Fibroblast of upper back skin (primary cell): ENCODE data around the gene MLLT10.

Experiments used
- DNase-seq: peaks from one replicate; pipeline ENCODE4 v3.0.0-alpha.2; 2013

MLLT10 gene

GRCh38 chr10:21501731-21502347 lies 32.2 kb upstream of the MLLT10 start:
- DNase-seq: no peak

DNA sequence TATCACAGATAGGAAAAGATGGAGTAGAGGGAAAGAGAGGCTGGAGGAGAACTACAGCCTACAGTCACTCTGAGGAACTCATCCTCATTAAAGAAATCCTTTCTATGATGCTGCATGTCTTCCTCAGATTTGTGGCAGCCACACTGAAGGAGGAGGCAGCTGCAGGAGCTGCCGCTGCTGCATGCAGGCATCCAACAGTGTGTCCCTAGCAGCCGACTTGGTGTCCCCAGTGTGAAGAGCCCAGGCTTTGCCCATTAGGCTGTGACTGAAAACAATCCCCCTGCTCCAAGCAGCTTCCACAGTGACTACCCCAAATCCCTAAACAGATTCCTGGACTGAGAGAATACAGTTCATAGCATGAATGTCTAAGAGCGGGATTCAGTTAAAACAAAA lies 31.7 kb upstream of the MLLT10 start:
- DNase-seq: no peak

DNA sequence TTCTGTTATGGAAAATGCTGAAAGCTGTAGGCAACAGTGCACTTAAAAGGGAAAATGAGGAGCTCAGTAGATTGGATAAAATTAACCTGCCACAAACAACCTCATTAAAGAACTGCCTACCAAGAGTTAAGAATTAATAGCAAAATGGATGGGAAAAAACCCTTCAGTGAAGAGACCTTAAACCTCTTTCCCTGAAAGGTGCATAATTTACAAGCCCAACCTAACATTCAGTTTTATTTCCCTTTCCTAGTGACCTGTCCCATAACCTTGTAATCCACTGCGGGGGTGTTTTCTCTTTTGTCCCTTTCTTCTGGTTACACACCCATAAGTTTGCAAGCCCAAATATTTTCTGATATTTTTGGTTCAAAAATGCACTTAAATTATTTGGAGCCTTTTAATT lies 30.5 kb upstream of the MLLT10 start:
- DNase-seq: no peak

DNA sequence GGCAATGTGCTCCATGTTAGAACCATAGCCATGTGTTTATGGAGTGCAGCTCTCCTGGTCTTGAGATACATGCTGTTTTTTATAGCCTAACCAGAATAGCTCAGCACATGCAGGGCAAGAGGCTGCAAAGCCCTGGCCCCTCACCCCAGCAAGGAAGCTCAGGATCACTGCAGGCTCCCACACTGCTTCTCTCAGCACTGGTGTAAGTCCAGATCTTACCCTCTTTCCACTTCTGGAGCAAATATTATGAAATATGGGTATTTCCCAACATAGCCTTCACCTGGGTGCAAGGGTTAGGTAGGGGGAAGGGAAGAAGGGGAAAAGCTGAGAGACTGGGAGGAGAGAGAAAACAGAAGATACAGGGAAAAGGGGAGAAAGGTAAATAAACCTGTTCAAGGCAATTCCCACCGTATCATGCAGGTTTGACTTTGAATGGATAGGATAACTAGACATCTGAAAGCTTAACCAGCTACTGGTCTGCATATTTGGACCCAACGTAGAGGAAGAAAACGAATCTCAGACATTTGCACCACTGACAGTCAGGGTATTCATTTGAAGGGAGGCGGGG lies 28.2 kb upstream of the MLLT10 start:
- DNase-seq: no peak

- DNase-seq: no peak
Measured at GRCh38 chr10:21506351-21506750, 27.7 kb upstream of the MLLT10 start.

DNA sequence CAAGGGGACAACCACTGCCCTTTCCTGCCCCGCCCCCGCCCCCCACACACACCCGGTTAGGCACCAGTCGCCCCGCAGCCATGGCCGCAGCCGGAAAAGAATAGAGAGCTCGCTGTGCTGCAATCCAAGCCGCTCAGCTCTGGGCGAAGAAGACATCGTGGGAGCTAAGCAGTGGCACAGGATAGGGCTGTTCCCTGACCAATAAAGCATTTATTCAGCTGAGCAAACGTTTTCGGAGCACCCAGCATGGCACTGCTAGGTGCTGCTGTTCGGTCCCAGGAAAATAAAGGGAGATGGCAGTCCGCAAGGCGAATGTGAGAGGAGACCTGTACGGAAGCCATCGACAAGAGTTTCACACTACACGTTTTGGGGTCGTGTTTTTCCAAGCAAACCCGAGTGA lies 26.9 kb upstream of the MLLT10 start:
- no peak for DNase-seq

- DNase-seq: no peak
Measured at GRCh38 chr10:21508706-21509331, 25.2 kb upstream of the MLLT10 start.

DNA sequence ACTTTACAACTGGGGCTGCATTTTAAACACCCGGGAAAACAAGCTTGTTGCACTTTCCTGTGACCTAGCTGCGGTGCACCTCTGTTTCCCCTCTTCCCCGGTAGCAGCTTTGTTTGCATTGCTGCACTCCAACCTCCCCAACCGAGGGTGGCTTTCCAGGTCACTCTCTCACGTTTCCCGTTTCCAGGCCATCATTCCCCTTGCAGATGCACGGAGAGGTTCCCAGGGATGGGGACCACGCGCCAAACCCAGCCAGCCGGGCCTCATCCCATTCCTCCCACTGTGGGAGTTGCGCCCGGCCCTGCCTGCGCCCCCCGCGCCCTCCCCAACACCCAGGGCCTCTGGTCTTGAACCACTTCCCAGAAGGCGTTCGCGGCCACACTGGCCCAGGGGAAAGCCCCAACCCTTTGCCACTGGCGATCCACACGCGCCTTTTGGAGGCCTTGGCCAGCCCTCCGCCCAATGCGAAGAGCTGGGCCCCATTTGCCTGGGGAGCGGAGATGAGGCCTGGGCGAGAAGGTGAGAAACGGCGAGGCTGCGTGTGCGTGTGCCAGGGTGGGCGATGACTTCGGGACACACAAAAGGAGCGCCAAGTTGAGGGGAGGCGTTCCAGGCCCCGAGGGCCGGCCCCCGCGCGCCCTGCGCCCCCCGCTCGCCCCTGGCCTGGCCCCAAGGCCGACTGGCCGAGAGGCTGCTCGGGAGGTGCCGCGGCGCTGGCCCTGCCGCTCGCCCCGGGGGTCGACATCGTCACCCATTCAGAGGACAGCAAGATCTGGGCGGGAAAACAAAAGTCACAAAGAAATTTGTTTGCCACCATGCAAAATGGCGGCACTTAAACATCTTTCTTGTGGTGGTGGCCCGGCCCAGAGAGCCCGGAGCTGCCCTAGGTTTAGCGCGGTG lies 24.4 kb upstream of the MLLT10 start:
- no peak for DNase-seq

GRCh38 chr10:21510241-21511094 lies 23.6 kb upstream of the MLLT10 start:
- no peak for DNase-seq

- DNase-seq: no peak
Measured at GRCh38 chr10:21511095-21511570, 22.9 kb upstream of the MLLT10 start.

GRCh38 chr10:21511946-21512572 lies 22.0 kb upstream of the MLLT10 start:
- DNase-seq: no peak

DNA sequence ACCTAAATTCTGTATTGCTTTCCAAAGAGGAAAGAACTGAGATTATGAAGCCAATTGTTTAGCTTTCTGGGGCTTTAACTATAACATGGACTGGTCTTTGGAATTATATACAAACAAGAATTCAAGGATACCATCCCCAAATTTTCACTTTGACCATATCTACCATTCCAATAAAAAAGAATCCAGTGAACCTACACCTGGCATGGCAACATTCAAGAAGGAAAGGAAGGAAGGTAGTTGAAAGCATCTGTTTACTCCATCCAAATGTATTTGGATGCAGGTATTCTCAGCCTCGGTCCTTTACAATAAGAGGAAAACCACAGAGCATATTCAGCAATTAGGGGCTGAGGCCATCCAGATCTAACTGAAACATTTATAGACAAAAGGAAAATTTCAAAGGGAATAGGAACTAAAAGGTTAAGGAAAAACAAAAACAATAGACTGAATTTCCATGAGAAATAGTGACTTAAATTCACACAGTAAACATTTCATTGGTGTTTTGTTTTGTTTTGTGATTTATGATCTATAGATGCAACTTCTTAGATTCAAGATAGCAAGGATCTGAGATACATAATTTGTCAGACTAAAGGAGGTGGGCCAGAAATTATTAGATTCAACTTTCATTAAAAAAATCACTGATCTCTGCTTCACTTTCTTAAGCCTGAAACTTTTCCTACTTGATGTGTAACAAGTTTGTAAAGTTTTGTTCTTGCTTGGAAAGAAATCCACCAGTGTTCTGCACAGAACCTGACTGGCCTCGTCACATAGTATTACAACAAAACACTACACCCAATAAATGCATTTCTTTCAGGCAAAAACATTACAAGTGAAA lies 21.2 kb upstream of the MLLT10 start:
- DNase-seq: no peak

GRCh38 chr10:21513405-21513788 lies 20.6 kb upstream of the MLLT10 start:
- DNase-seq: no peak

- DNase-seq: no peak
Measured at GRCh38 chr10:21514129-21514817, 19.8 kb upstream of the MLLT10 start.

DNA sequence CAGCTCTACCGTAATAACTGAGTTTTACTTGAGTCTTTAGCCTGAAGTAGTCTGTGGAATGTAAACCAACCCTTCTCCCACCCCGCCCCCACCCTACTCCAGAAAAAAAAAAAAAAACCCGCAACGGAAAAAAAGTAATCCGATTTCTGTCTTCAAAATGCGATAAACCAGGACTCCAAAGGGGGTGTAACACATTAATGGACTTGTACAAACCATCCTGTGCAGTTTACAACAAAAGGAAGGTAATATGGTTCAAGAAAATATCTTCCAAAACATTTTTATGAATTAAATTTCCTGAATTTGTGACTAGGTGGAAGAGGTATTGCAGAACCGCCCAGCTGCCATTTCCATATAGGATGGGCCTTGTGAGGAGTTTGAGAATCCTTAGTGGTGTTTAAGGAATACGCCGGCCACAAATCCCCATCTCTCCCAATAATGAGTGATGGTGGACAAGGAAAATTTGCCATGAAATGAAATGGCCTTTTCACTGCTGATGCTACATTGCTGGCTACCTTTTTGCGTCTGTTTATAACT lies 19.1 kb upstream of the MLLT10 start:
- DNase-seq: no peak

DNA sequence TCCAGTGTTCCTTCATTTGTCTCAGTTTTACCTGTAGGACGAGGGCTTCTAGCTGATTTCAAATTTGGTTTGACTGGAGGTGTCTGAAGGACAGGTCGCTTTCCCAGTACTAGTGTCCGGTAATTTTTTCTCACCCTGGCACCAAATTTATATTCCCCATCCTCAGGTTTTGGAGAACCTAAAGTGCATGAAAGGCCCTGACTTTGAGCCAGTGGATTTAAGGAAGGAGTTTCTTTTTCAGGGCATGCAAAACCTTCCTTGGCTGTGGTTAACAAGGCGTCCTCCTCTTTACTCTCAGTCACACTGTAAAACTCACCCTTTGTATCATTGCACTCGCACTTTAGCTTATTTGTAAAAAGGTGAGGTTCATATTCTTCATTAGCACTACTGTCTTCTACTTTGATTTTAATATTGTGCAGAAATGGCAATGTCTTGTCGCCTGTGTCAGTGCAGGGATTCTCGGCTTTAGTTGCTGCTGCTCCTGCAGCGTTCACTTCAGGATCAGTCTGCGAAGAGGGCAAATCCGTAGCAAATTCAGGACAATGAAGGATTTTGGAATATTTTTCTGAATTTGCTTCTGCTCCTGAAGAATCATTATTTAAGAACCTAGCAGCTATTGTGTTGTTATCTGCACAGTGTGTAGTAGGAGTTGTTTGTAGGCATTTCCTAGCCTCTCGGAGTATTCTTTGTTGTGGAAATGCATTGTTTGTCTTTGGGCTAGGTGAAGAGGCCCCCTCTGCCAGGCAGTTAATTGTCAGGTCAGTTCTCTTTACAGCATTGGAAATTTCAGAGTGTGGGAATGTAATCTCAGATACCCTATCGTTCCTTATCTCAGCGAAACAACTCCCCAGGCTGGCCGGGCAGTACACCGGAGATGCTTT lies 18.4 kb upstream of the MLLT10 start:
- DNase-seq: no peak

DNA sequence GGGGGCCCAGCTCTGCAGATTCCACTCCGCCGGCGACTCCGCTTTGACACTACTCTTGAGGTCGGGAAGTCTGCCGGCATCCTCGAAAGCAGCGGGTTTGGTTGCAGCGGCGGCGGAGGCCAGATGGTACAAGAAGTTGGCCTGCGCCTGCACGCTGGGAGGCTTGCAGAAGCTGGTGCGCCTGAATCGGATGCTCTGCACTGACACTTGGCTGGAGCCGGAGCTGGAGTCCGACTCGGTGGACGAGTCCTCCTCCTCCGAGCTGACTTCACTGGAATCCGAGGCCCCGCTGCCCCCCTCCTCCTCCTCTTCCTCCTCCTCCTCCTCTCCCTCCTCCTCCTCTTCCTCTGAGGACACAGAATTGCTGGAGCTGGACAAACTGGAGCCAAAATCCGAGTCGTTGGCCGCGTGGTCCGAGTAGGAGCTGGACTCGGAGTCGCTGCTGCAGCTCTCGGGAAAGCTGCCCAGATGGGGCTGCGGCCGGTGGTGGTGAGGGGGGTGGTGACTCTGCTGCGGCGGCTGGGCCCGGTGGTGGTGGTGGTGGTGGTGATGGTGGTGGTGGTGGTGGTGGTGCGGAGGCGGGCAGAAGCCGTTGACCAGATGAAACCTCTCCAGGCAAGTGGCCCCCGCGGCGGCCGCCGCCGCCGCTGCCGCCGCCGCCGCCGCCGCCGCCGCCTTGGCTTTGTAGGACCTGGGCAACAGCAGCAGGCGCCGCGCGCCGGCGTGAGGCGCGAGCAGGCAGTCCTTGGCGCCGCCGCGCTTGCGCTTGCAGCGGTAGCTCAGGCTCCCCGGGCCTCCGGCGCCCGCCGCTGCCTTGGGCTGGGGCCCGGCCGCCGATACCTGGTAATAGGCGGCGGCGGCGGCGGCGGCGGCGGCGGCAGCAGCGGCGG lies 17.5 kb upstream of the MLLT10 start:
- DNase-seq: peak; percentile 63
